GM18858 (cell line): ENCODE measurements around the gene NPHS1.
"Not testable (repeated sequence)": the region's sequence is repeated elsewhere in the genome, so short reads cannot be mapped to it uniquely, and the experiment has no call there.

Experiments used
- ATAC-seq: cut with Tn5 transposase; IDR thresholded peaks from one replicate; pipeline ENCODE4 v1.9.1; 2021; ENCODE audit not compliant: unreplicated experiment

Gene NPHS1

DNA sequence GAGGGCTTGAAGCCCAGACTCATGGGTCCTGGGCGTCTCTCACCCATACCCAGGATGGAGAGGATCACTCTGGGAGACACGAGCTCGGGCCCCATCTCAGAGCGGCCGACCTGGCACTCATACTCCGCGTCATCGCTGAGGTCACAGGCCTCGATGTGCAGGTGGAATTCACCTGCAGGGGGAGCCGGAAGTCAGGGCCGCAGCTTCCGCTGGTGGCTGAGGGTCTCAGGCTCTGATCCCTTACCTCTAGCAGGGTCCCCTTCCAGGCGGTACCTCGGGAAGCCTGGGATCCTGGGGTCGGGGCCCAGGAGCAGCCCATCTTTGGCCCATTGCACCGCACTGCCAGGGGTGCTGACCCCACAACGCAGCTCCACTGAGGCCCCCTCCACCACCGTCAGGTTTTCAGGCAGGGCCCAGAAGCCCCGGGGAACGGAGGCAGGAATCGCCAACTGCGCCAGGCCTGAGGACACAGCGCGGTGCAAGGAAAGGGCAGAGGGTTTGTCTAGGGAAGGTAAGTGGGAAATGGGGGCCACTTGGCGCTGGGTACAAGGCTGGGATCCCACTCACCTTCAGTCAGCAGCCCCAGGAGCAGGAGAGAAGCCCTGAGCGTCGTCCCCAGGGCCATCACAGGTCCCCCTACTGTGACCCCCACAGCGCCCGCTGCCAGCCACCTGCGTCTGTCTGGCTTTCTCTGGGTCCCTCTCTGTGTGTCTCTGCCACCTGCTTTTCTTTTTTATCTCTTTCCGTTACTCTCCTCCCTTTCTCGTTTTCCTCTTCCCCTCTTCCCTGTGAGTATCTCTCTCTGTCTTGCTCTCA, 883 bp downstream of the NPHS1 start:
- no peak for ATAC-seq

- no peak for ATAC-seq
Measured at GRCh38 chr19:35848919-35849505, 3.3 kb downstream of the NPHS1 start.

GRCh38 chr19:35848486-35848885, 3.8 kb downstream of the NPHS1 start:
- ATAC-seq, result no peak

GRCh38 chr19:35847911-35848310, 4.4 kb downstream of the NPHS1 start:
- ATAC-seq, result no peak

GRCh38 chr19:35846038-35846668, 6.2 kb downstream of the NPHS1 start:
- no peak for ATAC-seq

DNA sequence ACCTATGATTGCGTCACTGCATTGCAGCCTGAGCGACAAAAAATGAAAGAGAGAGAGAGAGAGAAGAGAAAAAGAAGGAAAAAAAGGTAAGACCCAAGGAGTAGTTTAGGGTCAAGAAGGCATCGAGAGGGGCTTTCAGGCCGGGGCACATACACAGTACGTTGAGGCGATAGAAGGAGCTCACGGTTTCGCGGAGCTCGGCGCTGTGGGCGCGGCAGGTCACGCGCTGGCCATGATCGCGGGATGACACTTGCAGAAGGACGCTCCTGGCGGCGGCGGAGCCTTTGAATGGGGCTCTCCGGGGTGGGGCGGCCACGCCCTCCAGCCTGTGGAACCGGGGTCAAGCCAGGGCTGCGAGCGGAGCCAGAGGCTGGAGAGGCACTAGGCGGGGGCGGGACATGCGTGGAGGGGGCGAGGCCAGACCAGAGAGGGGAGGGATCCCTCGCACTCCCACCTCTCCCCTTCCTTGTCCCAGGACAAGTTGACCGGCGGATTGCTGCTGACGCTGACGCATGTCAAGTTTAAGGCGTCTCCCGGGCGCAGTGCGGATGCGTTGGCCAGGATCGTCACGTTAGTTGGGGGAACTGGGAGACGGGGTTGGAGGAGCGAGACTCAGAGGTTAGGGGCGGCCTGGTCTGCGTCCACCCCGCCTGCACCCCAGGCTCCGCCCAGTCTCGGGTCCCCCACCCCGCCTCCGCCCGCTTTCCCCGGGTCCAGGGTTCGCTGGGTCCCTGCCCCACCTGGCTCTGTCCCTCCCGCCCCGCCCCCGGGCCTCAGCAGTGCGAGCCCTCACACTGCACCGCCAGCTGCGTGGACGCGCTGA, 6.9 kb downstream of the NPHS1 start:
- ATAC-seq, result no peak

DNA sequence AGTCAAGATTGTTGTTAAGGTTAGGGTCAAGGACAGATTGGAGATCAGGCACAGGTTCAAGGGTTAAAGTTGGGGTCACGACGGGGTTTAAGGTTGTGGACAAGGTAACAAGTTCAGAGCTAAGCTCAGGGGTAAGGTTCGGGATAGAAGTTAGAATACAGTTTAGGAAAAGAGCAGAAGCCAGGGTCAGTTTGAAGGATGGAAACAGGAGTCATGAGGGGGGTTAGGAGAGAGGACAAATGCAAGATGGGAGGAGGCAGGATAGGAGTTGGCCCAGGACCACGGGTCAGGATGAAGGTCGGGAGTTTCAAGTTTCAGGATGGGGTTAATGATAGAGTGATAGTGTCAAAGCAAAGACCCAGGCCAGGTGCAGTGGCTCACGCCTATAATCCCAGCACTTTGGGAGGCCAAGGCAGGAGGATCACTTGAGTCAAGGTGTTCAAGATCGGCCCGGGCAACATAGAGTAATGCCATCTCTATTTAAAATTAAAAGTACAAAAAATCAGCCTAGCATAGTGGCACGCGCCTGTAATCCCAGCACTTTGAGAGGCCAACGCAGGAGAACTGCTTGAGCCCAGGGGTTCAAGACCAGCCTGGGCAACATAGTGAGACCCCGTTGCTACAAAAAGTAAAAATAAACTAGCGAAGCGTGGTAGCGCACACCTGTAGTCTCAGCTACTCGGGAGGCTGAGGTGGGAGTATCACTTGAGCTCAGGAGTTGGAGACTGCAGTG, 7.7 kb downstream of the NPHS1 start:
- ATAC-seq, result no peak

- no peak for ATAC-seq
Measured at GRCh38 chr19:35843676-35844481, 8.4 kb downstream of the NPHS1 start.

GRCh38 chr19:35842666-35843272, 9.5 kb downstream of the NPHS1 start:
- ATAC-seq, result no peak

GRCh38 chr19:35841961-35842595, 10.2 kb downstream of the NPHS1 start:
- ATAC-seq, result no peak

- ATAC-seq, result not testable (repeated sequence)
Measured at GRCh38 chr19:35836096-35836495, 16.2 kb downstream of the NPHS1 start.

DNA sequence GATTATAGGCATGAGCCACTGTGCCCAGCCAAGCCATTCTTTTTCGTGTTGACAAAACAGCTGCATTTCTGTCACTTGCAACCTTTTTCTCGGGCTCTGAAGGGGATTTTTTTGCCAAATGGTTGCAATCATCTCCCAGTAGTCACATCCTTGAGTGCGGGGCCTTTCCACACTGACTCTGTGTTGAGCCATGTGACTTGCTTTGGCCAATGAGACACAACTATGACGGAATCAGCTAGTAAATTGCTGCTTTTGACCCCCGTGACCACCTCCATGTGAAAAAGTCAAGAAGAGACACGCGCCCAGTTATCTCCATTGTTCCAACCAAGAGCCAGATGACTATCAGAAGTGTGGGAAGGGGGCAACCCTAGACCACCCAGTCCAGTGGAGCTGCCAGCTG, 18.3 kb downstream of the NPHS1 start:
- no peak for ATAC-seq

DNA sequence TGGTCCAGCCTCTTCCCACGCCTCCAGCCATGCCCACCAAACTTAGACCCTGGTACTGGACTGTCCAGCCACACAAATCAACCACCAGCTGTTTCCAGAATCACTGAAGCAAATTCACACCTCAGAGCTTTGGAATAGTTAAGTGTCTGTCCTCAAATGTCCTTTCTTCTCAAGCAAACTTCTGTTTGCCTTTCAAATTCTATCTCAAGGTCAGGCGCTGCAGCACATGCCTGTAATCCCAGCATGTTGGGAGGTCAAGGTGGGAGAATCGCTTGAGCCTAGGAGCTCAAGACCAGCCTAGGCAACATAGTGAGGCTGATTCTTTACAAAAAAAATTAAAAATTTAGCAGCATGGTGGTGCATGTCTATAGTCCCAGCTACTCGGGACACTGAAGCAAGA, 20.2 kb downstream of the NPHS1 start:
- no peak for ATAC-seq

GRCh38 chr19:35830986-35831385, 21.3 kb downstream of the NPHS1 start:
- no peak for ATAC-seq

DNA sequence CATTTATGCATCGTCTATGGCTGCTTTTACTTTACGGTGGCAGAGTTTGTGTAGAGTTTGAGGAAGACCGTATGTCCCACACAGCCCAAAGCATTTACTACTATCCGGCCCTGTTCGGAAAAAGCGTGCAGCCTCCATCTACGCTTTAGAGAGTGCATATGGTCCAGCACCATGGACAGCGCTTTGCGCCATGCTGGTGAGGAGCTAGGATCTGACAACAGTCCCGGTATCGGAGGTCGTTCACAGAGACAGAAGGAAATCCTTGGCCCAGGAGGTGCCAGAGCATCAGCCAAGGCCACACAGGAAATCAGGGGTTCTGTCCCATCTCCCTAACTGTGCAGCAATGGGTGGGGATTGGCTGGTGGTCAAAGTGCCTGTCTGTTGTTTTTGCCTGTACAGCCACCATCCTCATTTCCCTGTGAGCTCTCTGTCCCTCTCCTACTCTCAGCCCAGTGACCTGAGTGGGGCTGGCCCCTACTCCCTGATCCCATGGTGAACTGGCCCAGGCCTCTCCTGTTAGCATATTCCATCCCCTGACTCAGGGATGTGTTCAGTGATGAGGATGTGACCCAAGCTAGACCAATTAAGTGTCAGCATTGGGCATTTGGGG, 23.5 kb downstream of the NPHS1 start:
- no peak for ATAC-seq

DNA sequence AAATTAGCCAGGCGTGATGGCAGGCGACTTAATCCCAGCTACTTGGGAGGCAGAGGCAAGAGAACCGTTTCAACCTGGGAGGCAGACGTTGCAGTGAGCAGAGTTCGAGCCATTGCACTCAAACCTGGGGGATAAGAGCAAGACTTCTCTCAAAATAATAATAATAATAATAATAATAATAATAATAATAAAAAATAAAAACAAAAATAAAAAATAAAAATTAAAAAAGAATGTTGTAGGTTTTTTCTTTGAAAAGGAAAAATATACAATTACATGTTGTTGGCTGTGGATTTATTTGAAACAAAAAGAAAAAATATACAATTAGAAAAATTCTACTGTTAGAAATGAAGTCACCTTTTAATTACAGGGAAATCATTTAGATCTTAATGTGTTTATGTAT, 28.2 kb downstream of the NPHS1 start:
- no peak for ATAC-seq

DNA sequence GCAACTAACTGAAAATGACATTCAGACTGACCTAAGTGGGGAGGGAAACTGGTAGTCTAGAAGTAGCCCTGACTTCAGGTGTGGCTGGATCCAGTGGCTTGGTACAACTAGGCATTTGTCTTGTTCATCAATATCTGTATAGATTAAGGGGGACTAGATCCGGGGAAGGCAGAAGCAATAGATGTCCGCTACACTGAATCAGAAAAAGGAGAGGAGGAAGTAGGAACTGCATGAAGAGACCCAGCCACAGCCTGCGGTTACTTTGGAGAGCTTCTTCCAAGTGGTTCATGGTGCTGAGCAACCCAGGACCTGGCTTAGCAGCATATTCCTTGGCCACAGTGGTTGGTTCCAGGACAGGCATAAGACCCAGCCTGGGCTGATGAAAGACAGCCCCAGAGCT, 29.7 kb downstream of the NPHS1 start:
- ATAC-seq, result no peak

- ATAC-seq, result no peak
Measured at GRCh38 chr19:35818445-35818844, 33.9 kb downstream of the NPHS1 start.

GRCh38 chr19:35816846-35817245, 35.5 kb downstream of the NPHS1 start:
- no peak for ATAC-seq
